T1000 (cell line): ENCODE results near the gene MAST2.
"Not testable (repeated sequence)": the region's sequence is repeated elsewhere in the genome, so short reads cannot be mapped to it uniquely, and the experiment has no call there.

Experiments used
- DNase-seq: peaks from one replicate; lab custom pipeline; 2025; ENCODE audit warnings: mixed read lengths; lab: John Stamatoyannopoulos, UW

Gene MAST2

DNA sequence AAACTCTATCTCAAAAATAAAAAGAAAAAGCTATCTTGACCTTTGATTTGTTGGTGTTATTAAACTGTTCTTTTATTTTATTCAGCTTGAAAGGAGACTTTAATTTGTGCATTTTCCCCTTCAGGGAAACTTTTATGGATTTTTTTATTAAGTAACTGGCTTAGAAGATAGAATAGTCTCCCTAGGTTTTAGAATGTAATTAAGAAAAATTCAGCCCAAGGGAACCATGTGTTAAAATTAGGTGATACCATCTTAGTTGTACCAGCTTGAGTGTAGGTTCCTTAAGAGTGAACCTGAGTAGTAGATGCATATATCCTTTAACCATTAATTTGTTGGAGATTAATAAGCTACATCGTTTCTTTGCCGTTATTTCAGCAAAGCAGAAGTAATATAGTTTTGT lies 11.4 kb downstream of the MAST2 start:
- no peak for DNase-seq

GRCh38 chr1:45815667-45816458 lies 12.5 kb downstream of the MAST2 start:
- DNase-seq: no peak

DNA sequence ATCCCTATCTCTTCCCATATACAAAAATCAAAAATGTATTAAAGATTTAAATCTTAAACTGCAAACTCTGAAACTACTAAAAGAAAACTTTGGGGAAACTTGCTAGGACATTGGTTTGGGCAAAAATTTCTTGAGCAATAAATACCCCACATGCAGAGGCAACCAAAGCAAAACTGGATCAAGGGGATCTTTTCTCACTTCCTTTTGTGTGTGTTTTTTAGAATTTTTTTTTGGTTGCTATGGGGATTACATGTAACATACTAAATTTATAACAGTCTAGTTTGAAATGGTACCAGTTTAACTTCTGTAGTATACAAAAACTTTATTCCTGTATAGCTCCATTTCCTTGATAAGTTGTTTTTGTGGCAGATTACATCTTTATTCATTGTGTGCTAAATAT lies 16.8 kb downstream of the MAST2 start:
- DNase-seq: no peak

DNA sequence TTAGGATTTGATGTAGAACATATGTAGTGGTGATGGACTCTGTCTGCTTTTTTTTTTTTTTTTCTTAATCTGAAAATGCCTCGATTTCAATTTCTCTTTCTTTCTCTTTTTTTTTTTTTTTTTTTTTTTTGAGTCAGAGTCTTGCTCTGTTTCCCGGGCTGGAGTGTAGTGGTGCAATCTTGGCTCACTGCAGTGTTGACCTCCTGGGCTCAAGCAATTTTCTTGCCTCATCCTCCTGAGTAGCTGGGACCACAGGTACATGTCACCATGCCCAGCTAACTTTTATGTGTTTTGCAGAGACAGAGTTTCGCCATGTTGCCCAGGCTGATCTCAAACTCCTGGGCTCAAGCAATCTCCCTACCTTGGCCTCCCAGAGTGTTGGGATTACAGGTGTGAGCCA lies 17.4 kb downstream of the MAST2 start:
- DNase-seq: no peak

DNA sequence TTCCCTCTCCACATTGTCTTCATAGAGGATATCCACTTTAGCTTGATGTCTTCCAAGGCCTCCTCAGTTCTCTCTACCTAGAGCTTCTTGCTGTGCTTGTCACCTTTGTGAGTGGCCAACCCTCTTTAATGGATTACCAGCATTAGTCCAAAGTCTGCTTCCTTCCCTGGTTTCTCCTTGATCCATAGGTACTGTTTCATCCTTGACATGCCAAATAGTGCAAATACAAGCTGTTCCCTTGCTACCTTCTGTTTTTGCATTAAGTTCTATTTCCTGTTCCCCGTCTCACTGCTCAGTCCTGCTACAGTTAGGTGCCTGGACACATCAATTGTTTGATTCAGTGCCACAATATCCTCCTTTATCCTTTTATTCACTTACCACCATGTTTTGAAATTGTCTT lies 19.2 kb downstream of the MAST2 start:
- no peak for DNase-seq

DNA sequence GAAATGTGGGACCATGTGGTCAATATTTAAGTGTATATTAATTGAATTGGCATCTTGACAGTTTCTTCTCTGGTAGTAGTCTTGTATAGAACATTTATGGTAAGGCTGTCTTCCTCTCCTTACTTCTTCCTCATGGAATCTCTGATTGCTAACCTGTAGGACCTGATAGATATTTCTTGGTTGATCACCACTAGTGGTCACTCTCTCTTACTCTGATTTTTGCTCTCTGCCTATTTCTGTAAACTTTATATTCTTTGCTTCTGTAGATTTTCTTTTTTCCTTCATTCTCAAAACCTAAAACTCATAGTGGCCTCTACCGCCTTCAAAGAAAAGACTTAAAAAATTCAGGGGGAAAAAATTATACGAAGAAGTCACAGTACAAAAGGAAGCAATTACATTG lies 21.2 kb downstream of the MAST2 start:
- no peak for DNase-seq

DNA sequence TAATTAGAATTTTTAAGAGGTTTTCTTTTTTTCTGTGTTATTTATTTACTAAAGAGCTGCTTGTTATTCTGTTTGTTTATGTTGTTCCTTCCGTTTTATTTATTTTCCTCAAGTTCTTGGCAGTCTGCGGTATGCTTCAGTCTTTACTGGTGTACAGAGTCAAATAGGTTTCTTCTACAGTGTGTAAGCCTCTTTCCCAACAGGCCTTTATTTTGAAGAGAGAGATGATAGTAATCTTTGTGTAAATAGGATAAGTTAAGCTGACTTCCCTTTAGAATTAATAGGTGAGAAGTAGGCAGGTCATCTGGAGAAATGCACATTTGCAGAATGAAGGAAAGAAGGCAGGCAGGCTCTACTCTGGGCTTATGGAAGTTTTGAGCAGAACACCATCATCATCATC lies 23.8 kb downstream of the MAST2 start:
- DNase-seq: no peak

GRCh38 chr1:45828841-45829240 lies 25.4 kb downstream of the MAST2 start:
- DNase-seq: no peak

DNA sequence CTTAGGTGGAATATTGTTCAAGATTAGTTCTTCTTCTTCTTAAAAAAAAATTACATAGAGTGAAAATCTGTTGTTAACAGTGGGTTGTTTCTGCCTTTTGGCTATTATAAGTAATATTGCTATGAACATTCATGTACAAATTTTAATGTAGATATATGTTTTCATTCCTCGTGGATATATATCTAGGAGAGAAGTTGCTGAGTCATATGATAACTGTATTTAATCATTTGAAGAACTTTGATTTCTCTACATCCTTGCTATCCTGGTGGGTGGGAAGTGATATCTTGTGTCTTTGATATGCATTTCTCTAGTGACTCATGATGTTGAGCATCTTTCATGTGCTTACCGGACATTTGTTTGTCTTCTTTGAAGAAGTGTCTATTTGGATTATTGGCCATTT lies 29.9 kb downstream of the MAST2 start:
- no peak for DNase-seq

- DNase-seq: no peak
These were observed 31.3 kb downstream of the MAST2 start for GRCh38 chr1:45834689-45835088.

- no peak for DNase-seq
These were observed 33.0 kb downstream of the MAST2 start for GRCh38 chr1:45836451-45836850.

GRCh38 chr1:45836861-45837260 lies 33.4 kb downstream of the MAST2 start:
- DNase-seq: not testable (repeated sequence)

- DNase-seq: not testable (repeated sequence)
These were observed 34.9 kb downstream of the MAST2 start for GRCh38 chr1:45838322-45838721.

GRCh38 chr1:45840704-45841103 lies 37.3 kb downstream of the MAST2 start:
- no peak for DNase-seq

GRCh38 chr1:45842786-45843185 lies 39.4 kb downstream of the MAST2 start:
- DNase-seq: no peak

- no peak for DNase-seq
These were observed 40.1 kb downstream of the MAST2 start for GRCh38 chr1:45843474-45843905.

DNA sequence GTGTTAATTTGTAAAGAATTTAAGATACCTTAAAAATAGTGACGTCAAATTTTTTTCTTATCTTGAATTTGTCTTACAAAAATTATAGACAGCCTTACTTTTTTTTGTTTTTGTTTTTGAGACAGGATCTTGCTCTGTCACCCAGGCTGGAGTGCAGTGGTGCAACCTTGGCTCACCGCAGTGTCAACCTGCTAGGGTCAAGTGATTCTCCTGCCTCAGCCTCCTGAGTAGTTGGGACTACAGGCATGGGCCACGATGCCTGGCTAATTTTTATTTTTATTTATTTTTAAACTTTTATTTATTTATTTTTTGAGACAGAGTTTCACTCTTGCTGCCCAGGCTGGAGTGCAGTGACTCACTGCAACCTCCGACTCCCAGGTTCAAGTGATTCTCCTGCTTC lies 40.6 kb downstream of the MAST2 start:
- DNase-seq: not testable (repeated sequence)

DNA sequence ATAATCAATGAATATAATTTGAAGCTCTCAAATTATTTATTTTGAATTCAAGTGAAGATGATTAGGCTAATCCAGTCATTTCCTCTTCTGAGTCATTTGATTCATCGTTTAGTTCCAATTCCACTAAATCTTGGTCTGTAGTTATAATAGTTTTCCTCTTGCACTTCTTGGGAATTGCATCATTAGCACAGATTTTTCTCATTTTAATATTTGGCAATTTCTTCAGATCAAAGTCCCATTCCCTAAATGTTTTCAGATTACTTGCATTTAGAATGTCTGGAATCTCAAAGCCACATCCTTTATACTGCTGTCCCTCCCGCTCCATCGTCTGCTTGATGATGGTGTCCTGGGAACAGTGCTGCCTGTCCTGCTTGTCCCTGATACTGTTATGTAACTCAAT lies 43.5 kb downstream of the MAST2 start:
- no peak for DNase-seq

- no peak for DNase-seq
These were observed 44.7 kb downstream of the MAST2 start for GRCh38 chr1:45848097-45848496.

DNA sequence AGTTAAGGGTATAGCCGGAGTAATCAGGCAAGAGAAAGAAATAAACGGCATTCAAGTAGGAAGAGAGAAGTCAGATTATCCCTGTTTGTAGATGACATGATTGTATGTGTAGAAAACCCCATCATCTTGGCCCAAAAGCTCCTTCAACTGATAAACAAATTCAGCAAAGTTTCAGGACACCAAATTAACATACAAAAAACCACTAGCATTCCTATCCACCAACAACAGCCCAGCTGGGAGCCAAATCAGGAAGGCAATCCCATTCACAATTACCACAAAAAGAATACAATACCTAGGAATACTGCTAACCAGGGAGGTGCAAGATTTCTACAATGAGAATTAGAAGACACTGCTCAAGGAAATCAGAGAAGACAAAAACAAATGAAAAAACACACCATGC lies 45.3 kb downstream of the MAST2 start:
- no peak for DNase-seq

- no peak for DNase-seq
These were observed 46.6 kb downstream of the MAST2 start for GRCh38 chr1:45850017-45850416.

DNA sequence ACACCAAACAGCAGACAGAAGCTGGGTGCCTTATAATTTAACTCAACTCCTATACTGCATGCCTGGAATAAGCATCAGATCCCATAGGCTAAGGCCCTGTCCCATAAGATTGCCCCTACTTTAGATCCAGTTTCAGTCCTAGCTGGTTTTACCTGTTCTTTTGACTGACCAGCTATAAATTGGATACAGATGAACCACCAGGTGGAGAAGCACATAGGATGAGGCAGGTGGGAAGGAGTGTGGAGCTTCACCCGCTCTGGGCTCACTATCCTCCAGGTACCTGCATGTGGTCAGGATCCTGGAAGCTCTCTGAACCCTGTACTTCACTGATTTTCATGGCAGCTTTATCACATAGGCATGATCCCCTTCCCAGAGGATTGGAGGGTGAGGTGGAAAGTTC lies 51.3 kb downstream of the MAST2 start:
- no peak for DNase-seq

DNA sequence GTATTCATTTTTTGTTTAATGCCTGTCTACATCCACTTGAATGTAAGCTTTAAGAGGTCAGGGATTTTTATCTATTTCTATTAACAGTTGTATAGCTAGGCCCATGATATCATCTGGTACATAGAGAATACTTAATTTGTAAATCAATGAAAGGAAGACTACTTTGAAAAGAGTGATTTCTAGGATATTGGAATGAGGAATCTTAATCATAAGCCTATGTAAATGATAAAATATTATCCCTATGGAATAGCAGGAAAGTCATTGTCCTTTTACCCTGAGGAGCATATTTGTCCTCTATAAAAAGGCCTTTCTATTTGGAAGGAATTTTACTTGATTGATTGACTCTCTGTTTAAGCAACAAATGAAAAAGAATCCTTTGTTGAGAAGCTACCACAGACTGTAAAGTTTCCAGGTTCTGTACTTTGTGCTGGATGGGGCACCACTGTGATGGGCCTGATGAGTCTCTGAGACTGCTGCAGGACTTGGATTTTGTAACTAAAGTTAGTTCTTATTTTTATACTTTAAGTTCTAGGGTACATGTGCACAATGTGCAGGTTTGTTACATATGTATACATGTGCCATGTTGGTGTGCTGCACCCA lies 53.8 kb downstream of the MAST2 start:
- no peak for DNase-seq
